GM19193 (cell line): ENCODE data around the gene ENDOG.

Source experiments
- POLR2A ChIP-seq: IDR thresholded peaks from 4 replicates; pipeline ENCODE4 v1.6.1; 2011; ENCODE audit not compliant: insufficient read depth, insufficient read length; ENCODE audit errors: extremely low read depth

Gene ENDOG

GRCh38 chr9:128790536-128790935 lies 27.8 kb upstream of the ENDOG start:
- TF ChIP-seq POLR2A, result no peak

GRCh38 chr9:128792134-128792533 lies 26.2 kb upstream of the ENDOG start:
- no peak for TF ChIP-seq POLR2A

GRCh38 chr9:128792978-128793686 lies 25.2 kb upstream of the ENDOG start:
- TF ChIP-seq POLR2A, result no peak

GRCh38 chr9:128798896-128799295 lies 19.4 kb upstream of the ENDOG start:
- TF ChIP-seq POLR2A, result no peak

DNA sequence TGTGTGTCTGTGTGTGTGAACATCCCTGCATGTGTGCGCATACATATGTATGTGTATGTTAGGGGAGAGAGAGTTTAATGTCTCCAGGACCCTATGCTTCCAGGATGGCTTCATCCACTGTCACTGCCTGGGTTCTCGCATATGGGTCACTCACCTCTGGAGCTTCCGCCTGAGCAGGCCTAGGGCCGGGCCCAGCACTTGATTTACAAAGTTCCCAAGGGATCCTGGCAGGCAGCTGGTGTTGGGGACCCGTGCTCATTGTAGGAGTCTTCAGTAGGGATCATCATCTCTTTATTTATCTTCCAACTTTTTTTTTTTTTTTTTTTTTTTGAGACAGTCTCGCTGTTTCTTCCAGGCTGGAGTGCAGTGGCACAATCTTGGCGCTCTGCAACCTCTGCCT lies 18.2 kb upstream of the ENDOG start:
- no peak for TF ChIP-seq POLR2A

DNA sequence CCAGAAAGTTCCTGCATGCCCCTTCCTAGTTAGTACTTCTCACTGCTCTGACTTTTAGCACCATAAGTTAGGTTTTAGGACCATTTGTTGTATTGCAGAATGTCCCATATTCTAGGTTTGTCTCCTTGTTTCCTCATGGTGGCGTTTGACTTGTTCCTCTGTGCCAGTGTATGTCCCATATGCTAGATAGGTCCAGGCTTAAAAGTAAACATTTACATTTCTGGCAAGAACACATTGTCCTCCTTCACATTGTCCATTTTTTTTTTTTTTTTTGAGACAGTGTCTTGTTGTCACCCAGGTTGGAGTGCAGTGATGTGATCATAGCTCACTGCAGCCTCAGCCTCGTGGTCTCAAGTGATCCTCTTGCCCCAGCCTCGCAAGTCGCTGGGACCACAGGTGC lies 15.8 kb upstream of the ENDOG start:
- TF ChIP-seq POLR2A, result no peak

- TF ChIP-seq POLR2A, result no peak
Observed at GRCh38 chr9:128805661-128806060, 12.6 kb upstream of the ENDOG start.

DNA sequence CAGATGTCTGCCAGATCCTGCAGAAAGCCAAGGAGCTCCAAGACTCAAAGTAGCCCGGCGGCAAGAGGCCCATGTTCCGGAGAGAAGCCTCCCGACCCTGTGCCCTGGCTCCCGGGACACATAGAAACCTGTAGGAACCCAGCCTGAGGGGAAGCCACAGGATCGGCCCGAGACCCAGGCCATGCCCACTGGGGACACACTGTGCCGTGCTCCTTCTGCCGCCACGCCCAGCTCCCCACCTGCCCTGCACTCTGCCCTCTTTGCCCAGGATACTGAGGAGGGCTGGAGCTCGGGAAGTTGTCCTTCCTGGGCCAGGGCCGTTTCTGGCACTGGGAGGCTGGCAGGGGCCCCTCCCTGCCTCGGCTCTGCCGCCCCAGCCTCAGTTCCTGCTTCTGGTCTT lies 10.5 kb upstream of the ENDOG start:
- no peak for TF ChIP-seq POLR2A

DNA sequence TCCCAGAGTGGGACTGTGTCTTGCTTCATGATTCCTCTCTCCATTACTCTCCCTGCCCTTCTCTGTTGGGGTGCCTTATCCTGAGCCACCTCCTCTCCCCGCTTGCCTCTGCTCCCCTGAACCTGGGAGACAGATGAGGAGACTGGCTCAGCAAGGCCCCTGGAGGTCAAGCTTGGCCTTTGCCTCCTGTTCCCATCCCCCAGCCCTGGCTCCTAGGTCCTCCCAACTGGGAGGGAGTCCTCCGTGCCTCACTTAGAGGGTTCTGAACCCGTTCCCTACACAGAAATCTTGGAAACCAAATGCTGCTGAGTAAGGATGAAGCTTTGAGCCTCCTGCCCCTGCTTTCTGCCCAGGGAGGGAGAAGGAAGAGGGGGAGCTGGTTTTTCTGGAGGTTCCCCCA lies 9.8 kb upstream of the ENDOG start:
- TF ChIP-seq POLR2A, result no peak

- TF ChIP-seq POLR2A, result no peak
Observed at GRCh38 chr9:128809036-128809599, 9.2 kb upstream of the ENDOG start.

DNA sequence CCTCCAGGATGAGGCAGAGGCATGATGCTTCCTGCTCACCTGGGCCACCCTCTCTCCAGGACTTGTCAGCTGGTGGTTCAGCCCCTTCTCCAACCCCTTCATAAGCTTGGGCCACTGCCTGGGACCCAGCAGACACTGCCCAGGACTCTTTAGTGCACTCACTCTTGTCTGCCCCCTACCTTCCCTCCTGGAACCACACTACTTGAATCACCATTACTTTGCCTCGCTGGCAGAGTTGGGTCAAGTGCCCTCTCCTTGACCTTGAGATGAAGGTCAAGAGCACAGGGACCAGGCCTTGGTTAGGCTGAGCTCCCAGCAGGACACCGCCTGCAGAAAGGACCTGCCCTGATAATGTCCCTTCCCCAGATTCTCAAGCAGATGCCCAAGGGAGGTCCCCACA lies 8.5 kb upstream of the ENDOG start:
- TF ChIP-seq POLR2A, result no peak

DNA sequence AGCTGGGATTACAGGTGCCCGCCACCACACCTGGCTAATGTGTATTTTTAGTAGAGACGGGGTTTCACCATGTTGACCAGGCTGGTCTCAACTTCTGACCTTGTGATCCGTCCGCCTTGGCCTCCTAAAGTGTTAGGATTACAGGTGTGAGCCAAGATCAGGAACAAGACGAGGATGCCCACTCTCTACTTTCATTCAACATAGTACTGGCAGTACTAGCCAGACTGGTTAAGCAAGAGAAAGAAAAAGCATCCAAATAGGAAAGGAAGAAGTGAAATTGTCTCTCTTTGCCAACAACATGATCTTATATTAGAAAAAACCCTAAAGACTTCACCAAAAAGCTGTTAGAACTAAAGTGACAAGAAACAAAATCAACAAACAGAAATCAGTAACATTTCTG lies 7.4 kb upstream of the ENDOG start:
- TF ChIP-seq POLR2A, result no peak

- TF ChIP-seq POLR2A, result no peak
Observed at GRCh38 chr9:128818839-128819715, 777 bp downstream of the ENDOG start.

- TF ChIP-seq POLR2A, result no peak
Observed at GRCh38 chr9:128819716-128820664, 1.7 kb downstream of the ENDOG start.

DNA sequence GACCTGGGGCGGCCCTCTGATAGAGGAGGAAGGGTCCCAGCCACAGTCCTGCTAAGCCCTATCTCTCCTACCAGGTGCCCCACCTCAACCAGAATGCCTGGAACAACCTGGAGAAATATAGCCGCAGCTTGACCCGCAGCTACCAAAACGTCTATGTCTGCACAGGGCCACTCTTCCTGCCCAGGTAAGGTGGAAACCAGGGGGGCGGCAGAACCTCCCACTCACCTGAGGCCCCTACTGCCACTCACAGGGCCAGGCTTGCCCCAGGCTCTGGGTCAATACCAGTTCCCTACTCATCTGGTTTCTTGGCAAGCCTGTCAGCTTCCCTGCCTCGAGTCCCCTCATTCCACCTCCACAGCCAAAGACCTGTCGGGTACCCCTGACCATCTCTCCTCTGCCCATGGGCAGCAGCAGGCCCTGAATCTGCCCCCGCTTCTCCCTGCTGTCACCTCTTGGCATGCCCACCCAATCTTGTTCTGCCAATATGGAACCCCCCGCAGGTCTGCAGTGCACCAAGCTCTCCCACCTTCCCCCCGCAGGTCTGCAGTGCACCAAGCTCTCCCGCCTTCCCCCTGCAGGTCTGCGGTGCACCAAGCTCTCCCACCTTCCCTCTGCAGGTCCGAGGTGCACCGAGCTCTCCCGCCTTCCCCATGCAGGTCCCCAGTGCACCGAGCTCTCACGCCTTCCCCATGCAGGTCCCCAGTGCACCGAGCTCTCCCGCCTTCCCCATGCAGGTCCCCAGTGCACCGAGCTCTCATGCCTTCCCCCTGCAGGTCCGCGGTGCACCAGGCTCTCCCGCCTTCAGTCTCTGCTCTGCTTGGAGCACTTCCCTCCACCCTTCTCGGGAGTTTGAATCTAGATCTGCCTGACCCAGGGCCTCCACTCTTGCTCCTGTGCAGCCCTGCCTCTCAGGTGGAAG lies 2.6 kb downstream of the ENDOG start:
- TF ChIP-seq POLR2A, result no peak
